Measurements from ENCODE around the gene MRGPRX4.

DNA sequence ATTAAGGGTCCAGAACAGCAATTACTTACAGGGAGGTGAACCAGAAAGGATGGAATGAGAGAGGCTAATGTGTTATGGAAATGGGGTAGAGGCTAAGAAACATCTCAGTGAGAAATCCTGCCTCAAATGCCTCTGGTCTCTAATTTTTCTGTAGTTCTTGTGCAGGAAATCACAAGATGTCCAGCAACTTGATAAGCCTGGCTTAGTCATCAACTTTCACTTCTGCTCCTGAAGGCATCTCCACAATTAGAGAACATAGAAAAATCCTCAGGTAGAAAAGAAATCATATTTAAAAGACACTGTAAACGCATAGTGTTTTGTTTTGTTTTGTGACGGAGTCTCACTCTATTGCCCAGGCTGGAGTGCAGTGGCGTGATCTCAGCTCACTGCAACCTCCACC lies 18.7 kb downstream of the MRGPRX4 start:
- TF ChIP-seq POLR2A (IDR thresholded peaks at IDR 0.05; ENCODE audit: low read length) (no peak), GATA1 (IDR thresholded peaks at IDR 0.05; ENCODE audit: low read depth, low read length) (no peak)
